ENCODE measurements around the gene EXOC1L.
"Not testable (repeated sequence)": the region's sequence is repeated elsewhere in the genome, so short reads cannot be mapped to it uniquely, and the experiment has no call there.

EXOC1L gene

GRCh38 chr4:55837903-55838302, 18.3 kb downstream of the EXOC1L start:
- no peaks in the 10 kb centered on the region for H3K4me1 ChIP-seq (ENCODE audit: control insufficient read depth, insufficient read depth, low read length)
- H3K4me3 ChIP-seq (ENCODE audit: low read depth, low read length): no peak overlapping the region
- H3K9ac ChIP-seq (ENCODE audit: low read length): no peak overlapping the region
- no peak overlapping the region for H3K27ac ChIP-seq (ENCODE audit: low read depth, low read length)
- peaks cover 16% of the 10 kb centered on the region for H3K9me3 ChIP-seq (ENCODE audit: control insufficient read depth, insufficient read depth, low read depth, low read length)
- H3K36me3 ChIP-seq (ENCODE audit: control insufficient read depth, insufficient read depth, low read length): no peaks in the 10 kb centered on the region
- no peaks in the 10 kb centered on the region for H3K27me3 ChIP-seq (ENCODE audit: control insufficient read depth, insufficient read depth, low read length)

- H3K4me3 ChIP-seq (ENCODE audit: low read depth, low read length): no peak overlapping the region
- H3K4me1 ChIP-seq (ENCODE audit: control insufficient read depth, insufficient read depth, low read length): no peaks in the 10 kb centered on the region
- H3K9me3 ChIP-seq (ENCODE audit: control insufficient read depth, insufficient read depth, low read depth, low read length): peaks cover 16% of the 10 kb centered on the region
- H3K36me3 ChIP-seq (ENCODE audit: control insufficient read depth, insufficient read depth, low read length): no peaks in the 10 kb centered on the region
- H3K27me3 ChIP-seq (ENCODE audit: control insufficient read depth, insufficient read depth, low read length): no peaks in the 10 kb centered on the region
- no peak overlapping the region for H3K9ac ChIP-seq (ENCODE audit: low read length)
- no peak overlapping the region for H3K27ac ChIP-seq (ENCODE audit: low read depth, low read length)
These were observed 18.8 kb downstream of the EXOC1L start for GRCh38 chr4:55838356-55838755.

GRCh38 chr4:55838952-55839351, 19.4 kb downstream of the EXOC1L start:
- Histone ChIP-seq H3K9ac (ENCODE audit: low read length) (no peak overlapping the region), H3K27me3 (ENCODE audit: control insufficient read depth, insufficient read depth, low read length) (no peaks in the 10 kb centered on the region), H3K27ac (ENCODE audit: low read depth, low read length) (no peak overlapping the region), H3K4me1 (ENCODE audit: control insufficient read depth, insufficient read depth, low read length) (no peaks in the 10 kb centered on the region), H3K36me3 (ENCODE audit: control insufficient read depth, insufficient read depth, low read length) (no peaks in the 10 kb centered on the region), H3K4me3 (ENCODE audit: low read depth, low read length) (no peak overlapping the region), H3K9me3 (ENCODE audit: control insufficient read depth, insufficient read depth, low read depth, low read length) (peaks cover 16% of the 10 kb centered on the region)

- no peak overlapping the region for H3K9ac ChIP-seq (ENCODE audit: low read length)
- H3K4me1 ChIP-seq (ENCODE audit: control insufficient read depth, insufficient read depth, low read length): no peaks in the 10 kb centered on the region
- no peaks in the 10 kb centered on the region for H3K36me3 ChIP-seq (ENCODE audit: control insufficient read depth, insufficient read depth, low read length)
- no peak overlapping the region for H3K4me3 ChIP-seq (ENCODE audit: low read depth, low read length)
- H3K9me3 ChIP-seq (ENCODE audit: control insufficient read depth, insufficient read depth, low read depth, low read length): peaks cover 16% of the 10 kb centered on the region
- no peak overlapping the region for H3K27ac ChIP-seq (ENCODE audit: low read depth, low read length)
- H3K27me3 ChIP-seq (ENCODE audit: control insufficient read depth, insufficient read depth, low read length): no peaks in the 10 kb centered on the region
These were observed 21.4 kb downstream of the EXOC1L start for GRCh38 chr4:55840956-55841355.

GRCh38 chr4:55841373-55842239, 22.0 kb downstream of the EXOC1L start:
- H3K9ac ChIP-seq (ENCODE audit: low read length): peak overlapping the region; percentile 75
- not testable (repeated sequence) for H3K36me3 ChIP-seq (ENCODE audit: control insufficient read depth, insufficient read depth, low read length); H3K4me1 ChIP-seq (ENCODE audit: control insufficient read depth, insufficient read depth, low read length); H3K27me3 ChIP-seq (ENCODE audit: control insufficient read depth, insufficient read depth, low read length); H3K27ac ChIP-seq (ENCODE audit: low read depth, low read length)
- peak overlapping the region; percentile 63 for H3K4me3 ChIP-seq (ENCODE audit: low read depth, low read length)
- H3K9me3 ChIP-seq (ENCODE audit: control insufficient read depth, insufficient read depth, low read depth, low read length): peaks cover 16% of the 10 kb centered on the region

GRCh38 chr4:55842312-55842711, 22.7 kb downstream of the EXOC1L start:
- not testable (repeated sequence) for H3K27me3 ChIP-seq (ENCODE audit: control insufficient read depth, insufficient read depth, low read length); H3K27ac ChIP-seq (ENCODE audit: low read depth, low read length); H3K9ac ChIP-seq (ENCODE audit: low read length); H3K4me3 ChIP-seq (ENCODE audit: low read depth, low read length); H3K4me1 ChIP-seq (ENCODE audit: control insufficient read depth, insufficient read depth, low read length); H3K36me3 ChIP-seq (ENCODE audit: control insufficient read depth, insufficient read depth, low read length)
- H3K9me3 ChIP-seq (ENCODE audit: control insufficient read depth, insufficient read depth, low read depth, low read length): peaks cover 13% of the 10 kb centered on the region

- no peaks in the 10 kb centered on the region for H3K9me3 ChIP-seq (ENCODE audit: control insufficient read depth, insufficient read depth, low read depth, low read length)
- H3K27me3 ChIP-seq (ENCODE audit: control insufficient read depth, insufficient read depth, low read length): no peaks in the 10 kb centered on the region
- H3K27ac ChIP-seq (ENCODE audit: low read depth, low read length): no peak overlapping the region
- H3K4me1 ChIP-seq (ENCODE audit: control insufficient read depth, insufficient read depth, low read length): peaks cover 30% of the 10 kb centered on the region
- H3K4me3 ChIP-seq (ENCODE audit: low read depth, low read length): no peak overlapping the region
- no peaks in the 10 kb centered on the region for H3K36me3 ChIP-seq (ENCODE audit: control insufficient read depth, insufficient read depth, low read length)
- no peak overlapping the region for H3K9ac ChIP-seq (ENCODE audit: low read length)
These were observed 30.1 kb downstream of the EXOC1L start for GRCh38 chr4:55849724-55850123.

- peak overlapping the region; percentile 48; the same call in 1 of the 2 replicates for H3K27ac ChIP-seq (ENCODE audit: low read depth, low read length)
- H3K36me3 ChIP-seq (ENCODE audit: control insufficient read depth, insufficient read depth, low read length): no peaks in the 10 kb centered on the region
- H3K9me3 ChIP-seq (ENCODE audit: control insufficient read depth, insufficient read depth, low read depth, low read length): no peaks in the 10 kb centered on the region
- H3K4me3 ChIP-seq (ENCODE audit: low read depth, low read length): peak overlapping the region; percentile 14; the same call in 1 of the 2 replicates
- H3K4me1 ChIP-seq (ENCODE audit: control insufficient read depth, insufficient read depth, low read length): peaks cover 31% of the 10 kb centered on the region
- no peaks in the 10 kb centered on the region for H3K27me3 ChIP-seq (ENCODE audit: control insufficient read depth, insufficient read depth, low read length)
- H3K9ac ChIP-seq (ENCODE audit: low read length): peak overlapping the region; percentile 45
These were observed 32.3 kb downstream of the EXOC1L start for GRCh38 chr4:55851885-55852284.

- no peak within 1 kb of the TSS; the same call in 1 of the 2 replicates for H3K27ac ChIP-seq (ENCODE audit: low read depth, low read length)
- no peaks in the 10 kb centered on the region for H3K27me3 ChIP-seq (ENCODE audit: control insufficient read depth, insufficient read depth, low read length)
- H3K9ac ChIP-seq (ENCODE audit: low read length): peak within 1 kb of the TSS; percentile 71
- 0 out of 2 replicates have a peak, but pooled peaks cover 2% of the 10 kb centered on the region for H3K9me3 ChIP-seq (ENCODE audit: control insufficient read depth, insufficient read depth, low read depth, low read length)
- H3K36me3 ChIP-seq (ENCODE audit: control insufficient read depth, insufficient read depth, low read length): no peaks in the 10 kb centered on the region
- H3K4me3 ChIP-seq (ENCODE audit: low read depth, low read length): peak within 1 kb of the TSS; percentile 94
- H3K4me1 ChIP-seq (ENCODE audit: control insufficient read depth, insufficient read depth, low read length): peaks cover 31% of the 10 kb centered on the region
These were observed 34.0 kb downstream of the EXOC1L start, which contains the start of gene EXOC1 for GRCh38 chr4:55853484-55854046. Gene EXOC1 (plus strand): TSS chr4:55853648. CDS start chr4:55858324, 4,676 bp downstream.

- Histone ChIP-seq H3K9ac (ENCODE audit: low read length) (peak overlapping the region; percentile 71), H3K4me1 (ENCODE audit: control insufficient read depth, insufficient read depth, low read length) (peaks cover 31% of the 10 kb centered on the region), H3K27ac (ENCODE audit: low read depth, low read length) (no peak overlapping the region), H3K9me3 (ENCODE audit: control insufficient read depth, insufficient read depth, low read depth, low read length) (0 out of 2 replicates have a peak, but pooled peaks cover 2% of the 10 kb centered on the region), H3K27me3 (ENCODE audit: control insufficient read depth, insufficient read depth, low read length) (no peaks in the 10 kb centered on the region), H3K36me3 (ENCODE audit: control insufficient read depth, insufficient read depth, low read length) (no peaks in the 10 kb centered on the region), H3K4me3 (ENCODE audit: low read depth, low read length) (peak overlapping the region; percentile 94)
These were observed 34.5 kb downstream of the EXOC1L start for GRCh38 chr4:55854129-55854528.

GRCh38 chr4:55857586-55857985, 38.0 kb downstream of the EXOC1L start:
- H3K9me3 ChIP-seq (ENCODE audit: control insufficient read depth, insufficient read depth, low read depth, low read length): 0 out of 2 replicates have a peak, but pooled peaks cover 2% of the 10 kb centered on the region
- H3K9ac ChIP-seq (ENCODE audit: low read length): no peak overlapping the region
- peaks cover 9% of the 10 kb centered on the region; the same call in 1 of the 2 replicates for H3K4me1 ChIP-seq (ENCODE audit: control insufficient read depth, insufficient read depth, low read length)
- H3K36me3 ChIP-seq (ENCODE audit: control insufficient read depth, insufficient read depth, low read length): peaks cover 6% of the 10 kb centered on the region
- H3K4me3 ChIP-seq (ENCODE audit: low read depth, low read length): no peak overlapping the region
- H3K27me3 ChIP-seq (ENCODE audit: control insufficient read depth, insufficient read depth, low read length): no peaks in the 10 kb centered on the region
- no peak overlapping the region for H3K27ac ChIP-seq (ENCODE audit: low read depth, low read length)
